Endothelial cell of umbilical vein (primary cell): ENCODE results near the gene KIAA0232. TPM values are rescaled to one million over a fixed set of nuclear protein-coding genes. Genes with fewer than 3 reads are reported as not detected.
A peak's percentile ranks its signal among the peaks of the same experiment; 100 is the strongest.

Source experiments
- BruUV-seq: library from RNA; stranded (reverse); fragments of 400-500 nt; replicated peaks from 2 replicates; lab custom pipeline; 2021; lab: Mats Ljungman, UMichigan
- CTCF ChIA-PET: fragments of 300-600, 350-600 bp; sonication (Branson Sonifier 250); formaldehyde crosslinking; loops from one replicate; lab custom pipeline; 2021; ENCODE audit warnings: antibody characterized with exemption, inconsistent platforms; lab: Charles Lee
- POLR2A ChIA-PET: fragments of 300-600, 350-600 bp; sonication (Branson Sonifier 250); formaldehyde crosslinking; loops from one replicate; lab custom pipeline; 2021; ENCODE audit warnings: antibody characterized with exemption, inconsistent platforms; lab: Charles Lee
- DNase-seq: peaks from one replicate; pipeline ENCODE4 v3.0.0-alpha.2; 2011; ENCODE audit warnings: low read depth, low spot score
- FAIRE-seq: peaks from 2 replicates; lab custom pipeline; 2011; peaks lifted over from hg19 to GRCh38; lab: Jason Lieb, UNC
- H2AFZ ChIP-seq: 2 replicates; pipeline ENCODE4 v1.6.0; 2012; ENCODE audit warnings: low read depth, low read length, control low read depth, inconsistent platforms
- H3K27ac ChIP-seq: 2 replicates; pipeline ENCODE4 v1.5.1; 2011; ENCODE audit warnings: low read depth, mild to moderate bottlenecking, control low read depth, low read length, moderate library complexity; ENCODE audit not compliant: insufficient read depth
- H3K27me3 ChIP-seq, 2 experiments: 2 replicates each; pipeline versions ENCODE4 v1.6.0 to v1.6.1; 2011; ENCODE audit warnings: low read length in 2 of 2, mixed read lengths in 1 of 2; ENCODE audit not compliant: control insufficient read depth in 2 of 2, insufficient read depth in 2 of 2
- H3K36me3 ChIP-seq, 2 experiments: 2 replicates in 1 of 2; 3 replicates in 1 of 2; pipeline ENCODE4 v1.5.1; 2011; ENCODE audit warnings: low read length in 2 of 2, mild to moderate bottlenecking in 1 of 2, moderate library complexity in 1 of 2; ENCODE audit not compliant: control insufficient read depth in 2 of 2, insufficient read depth in 2 of 2; ENCODE audit errors: extremely low read depth in 1 of 2
- H3K4me1 ChIP-seq: 3 replicates; pipeline ENCODE4 v1.5.1; 2011; ENCODE audit warnings: mild to moderate bottlenecking, low read length; ENCODE audit not compliant: control insufficient read depth, insufficient read depth; ENCODE audit errors: extremely low read depth
- H3K4me2 ChIP-seq: 2 replicates; pipeline ENCODE4 v1.6.1; 2011; ENCODE audit warnings: low read length, control low read depth, mixed read lengths; ENCODE audit not compliant: insufficient read depth
- H3K4me3 ChIP-seq, 3 experiments: fragments of 200-600 bp in 1 of 3; sonication (generic), shearing (Covaris generic) in 1 of 3; replicated peaks in 1 of 3; 2 replicates each; pipeline ENCODE4 v1.5.1; 2011 to 2016; ENCODE audit warnings: control low read depth in 3 of 3, low read length in 3 of 3, mild to moderate bottlenecking in 2 of 3, inconsistent platforms in 1 of 3, low read depth in 1 of 3, moderate library complexity in 1 of 3; ENCODE audit not compliant: insufficient read depth in 1 of 3
- H3K79me2 ChIP-seq: 2 replicates; pipeline ENCODE4 v1.6.0; 2012; ENCODE audit warnings: low read length, inconsistent platforms; ENCODE audit not compliant: control insufficient read depth, insufficient read depth
- H3K9ac ChIP-seq: replicated peaks from 2 replicates; pipeline ENCODE3; 2011; ENCODE audit warnings: low read length, control low read depth; ENCODE audit not compliant: insufficient read depth; ENCODE audit errors: extremely low read depth
- H3K9me1 ChIP-seq: replicated peaks from 3 replicates; pipeline ENCODE4 v1.6.0; 2011; ENCODE audit warnings: mild to moderate bottlenecking, low read length; ENCODE audit not compliant: control insufficient read depth, insufficient read depth; ENCODE audit errors: extremely low read depth
- H3K9me3 ChIP-seq: replicated peaks from 2 replicates; pipeline ENCODE4 v1.5.1; 2012; ENCODE audit warnings: low read length, inconsistent platforms; ENCODE audit not compliant: control insufficient read depth, insufficient read depth
- H4K20me1 ChIP-seq: replicated peaks from 2 replicates; pipeline ENCODE3; 2011; ENCODE audit warnings: mild to moderate bottlenecking, low read length; ENCODE audit not compliant: control insufficient read depth, insufficient read depth; ENCODE audit errors: extremely low read depth
- EZH2 ChIP-seq: IDR thresholded peaks from 2 replicates; pipeline ENCODE4 v1.6.1; 2012; ENCODE audit warnings: borderline replicate concordance, low read depth, mild to moderate bottlenecking, moderate library complexity, low read length, inconsistent platforms; ENCODE audit not compliant: severe bottlenecking
- FOS ChIP-seq: IDR thresholded peaks from 2 replicates; pipeline ENCODE4 v1.6.1; 2011; ENCODE audit warnings: mild to moderate bottlenecking, low read length, moderate library complexity, borderline replicate concordance; ENCODE audit not compliant: insufficient read depth
- GATA2 ChIP-seq: IDR thresholded peaks from 2 replicates; pipeline ENCODE4 v1.7.0; 2011; ENCODE audit warnings: low read depth, mild to moderate bottlenecking, moderate library complexity, mixed read lengths, low read length; ENCODE audit not compliant: insufficient read length, insufficient read depth
- JUN ChIP-seq: IDR thresholded peaks from 2 replicates; pipeline ENCODE4 v1.6.1; 2011; ENCODE audit warnings: borderline replicate concordance, low read depth; ENCODE audit not compliant: insufficient read length, insufficient read depth
- MYC ChIP-seq: IDR thresholded peaks from one replicate; pipeline ENCODE4 v1.6.1; 2011; ENCODE audit warnings: mild to moderate bottlenecking, low read depth, low read length
- POLR2AphosphoS5 ChIP-seq: IDR thresholded peaks from 2 replicates; pipeline ENCODE4 v1.6.1; 2012; ENCODE audit warnings: low read depth, mild to moderate bottlenecking, control low read depth, low read length, moderate library complexity; ENCODE audit not compliant: insufficient read depth
- dilution Hi-C: fragments of 300-500 bp; cut with MboI; formaldehyde crosslinking; loops from one replicate; pipeline ENCODE4 v1.15.0; 2019; ENCODE audit warnings: low sequenced_read_pairs; ENCODE audit not compliant: extremely low pct_ligation_motif_present
- intact Hi-C: fragments of 100-400 bp; cut with micrococcal nuclease; formaldehyde crosslinking; loops from one replicate; pipeline ENCODE4 v1.10.0; 2022
- polyA plus RNA-seq, 4 experiments: library from polyadenylated mRNA; depleted of rRNA in 3 of 4; stranded (reverse) in 3 of 4; unstranded in 1 of 4; fragments of >200 nt; gene quantifications; 2 replicates each; pipeline versions ENCODE4 v1.2.1 to v1.2.3, GENCODE V29; 2011 to 2012; ENCODE audit warnings: missing spikeins in 1 of 4
- total RNA-seq: library from RNA; stranded (reverse); gene quantifications from 2 replicates; pipeline ENCODE4 v1.2.3, GENCODE V29; 2021

KIAA0232 gene
- total and polyA plus RNA-seq, 2 donors (not counting 3 experiments of a cell fraction or from before 2014, with no cell fraction given), result 5.3 to 18.4 TPM

DNA sequence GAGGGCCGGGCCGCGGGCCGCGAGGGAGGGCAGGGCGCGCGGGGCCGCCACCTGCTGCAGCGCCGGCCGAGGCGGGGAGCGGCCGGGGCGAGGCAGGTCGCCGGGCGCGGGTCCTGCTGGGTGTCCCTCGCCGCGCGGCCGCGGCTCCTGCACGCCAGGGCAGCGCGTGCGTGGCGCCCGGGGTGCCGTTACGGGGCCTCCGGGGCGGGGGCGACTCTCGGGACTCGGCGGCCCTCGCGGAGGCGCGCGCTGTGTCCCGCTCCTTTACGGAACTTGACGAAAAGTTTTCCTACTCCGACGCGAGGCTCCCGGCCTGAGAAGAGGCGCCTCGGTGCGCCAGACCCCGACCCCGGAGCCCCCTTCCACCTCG, 127.4 kb downstream of the KIAA0232 start:
- Histone ChIP-seq H2AFZ (peak overlapping the region; percentile 68), H3K27me3 (peaks cover 0 to 9% of the 10 kb centered on the region in 2 experiments), H3K9ac (peak overlapping the region; percentile 33), H3K4me1 (peaks cover 16% of the 10 kb centered on the region), H3K9me3 (no peaks in the 10 kb centered on the region), H3K27ac (no peak overlapping the region), H3K79me2 (no peaks in the 10 kb centered on the region), H4K20me1 (no peaks in the 10 kb centered on the region), H3K4me3 (peak overlapping the region; percentile 26 to 73 (median 35)), H3K9me1 (no peaks in the 10 kb centered on the region), H3K36me3 (no peaks in the 10 kb centered on the region), H3K4me2 (peak overlapping the region; percentile 61)
- ChIA-PET CTCF (interaction anchor here (1.1 to 2.3 kb wide), 7 partner anchors 9 to 189 kb away, joined by 3 to 7 read pairs (median 4); no protein-coding TSS in a partner anchor), POLR2A (interaction anchor here (1.4 kb wide), 1 partner anchor 77 kb away, joined by 6 read pairs; no protein-coding TSS in a partner anchor)
- intact Hi-C loops (loop anchor here (1.0 to 5.0 kb wide), 5 partner anchors 33 to 158 kb away; partner anchors contain the start of genes GRPEL1 and TADA2B), dilution Hi-C loops (no loop called here)
- no peak for TF ChIP-seq POLR2AphosphoS5
- no peak for TF ChIP-seq JUN
- no peak for TF ChIP-seq MYC
- TF ChIP-seq GATA2, result no peak
- no peak for TF ChIP-seq FOS
- no peak for TF ChIP-seq EZH2
- BruUV-seq, result no TSS peak
- DNase-seq (no peak), FAIRE-seq (no peak)
